HG03135 (cell line): ENCODE results near the gene ELL.
A peak's percentile ranks its signal among the peaks of the same experiment; 100 is the strongest.

ENCODE experiments used
- ATAC-seq: cut with Tn5 transposase; IDR thresholded peaks from one replicate; pipeline ENCODE4 v1.9.1; 2021; ENCODE audit warnings: mild to moderate bottlenecking, moderate library complexity; ENCODE audit not compliant: unreplicated experiment

The ELL gene

DNA sequence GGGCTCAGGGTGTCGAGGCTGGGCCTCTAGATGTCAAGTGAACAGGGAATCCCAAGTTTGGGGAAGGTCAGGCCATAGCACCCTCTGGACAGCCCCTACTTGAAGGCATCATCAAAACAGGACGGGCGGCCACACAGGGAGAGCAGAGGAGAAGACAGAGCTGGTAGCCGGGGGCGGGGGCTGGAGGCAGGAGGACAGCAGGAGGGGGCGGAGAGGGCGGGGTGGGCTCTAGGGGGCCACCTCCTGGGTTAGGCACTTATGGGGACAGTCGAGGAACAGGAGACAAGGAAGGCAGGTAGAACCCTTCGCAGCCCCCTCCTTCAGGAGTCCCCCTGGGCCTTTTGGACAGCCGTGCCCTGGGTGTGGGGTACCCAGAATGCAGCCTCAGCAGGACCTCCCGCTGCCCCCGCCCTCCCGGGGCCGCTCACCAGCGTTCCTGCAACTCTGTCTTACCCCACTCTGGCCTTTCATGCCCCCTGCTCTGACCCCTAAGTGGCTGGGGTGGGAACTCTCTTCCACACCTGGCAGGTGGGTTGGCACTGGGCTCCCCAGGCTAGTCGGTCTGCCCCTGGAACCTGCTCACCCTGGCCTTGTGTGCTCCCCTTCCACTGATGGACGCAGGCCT is 96.9 kb downstream of the ELL start:
- ATAC-seq: no peak

DNA sequence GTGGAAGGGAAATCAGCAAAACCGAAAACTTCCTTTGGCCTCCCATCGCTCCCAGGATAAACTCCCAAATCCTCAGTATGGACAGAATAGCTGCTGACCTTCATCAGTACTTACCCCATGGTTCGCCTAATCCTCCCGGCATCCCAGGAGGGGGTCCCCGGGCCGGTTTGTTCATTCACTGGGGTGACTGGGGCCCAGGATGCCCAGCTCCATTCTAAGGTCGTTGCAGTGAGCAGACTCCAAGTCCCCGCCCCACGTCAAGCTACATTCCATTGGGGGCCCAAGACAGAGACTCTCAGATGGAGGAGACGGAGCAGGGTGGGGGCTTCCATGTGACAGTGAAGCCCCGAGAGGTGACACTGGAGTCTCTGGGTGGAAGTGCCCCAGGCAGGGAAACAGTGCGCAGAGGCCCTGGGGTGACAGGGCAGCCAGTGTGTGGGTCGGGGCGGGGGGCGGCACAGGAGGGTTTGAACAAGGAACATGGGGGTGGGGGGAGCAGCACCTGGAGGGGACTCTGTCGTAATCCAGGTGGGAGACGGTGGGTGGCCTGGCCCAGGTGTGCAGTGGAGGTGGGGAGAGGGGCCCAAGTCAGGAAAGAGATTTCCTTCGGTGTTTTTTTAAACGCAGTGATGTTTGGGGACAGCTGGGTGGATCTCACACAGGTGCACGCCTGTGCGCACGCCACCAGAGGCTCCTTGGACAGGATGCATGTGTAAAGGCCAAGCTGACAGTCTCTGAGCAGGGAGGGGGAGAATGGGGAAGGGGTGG is 97.6 kb downstream of the ELL start:
- ATAC-seq: no peak

DNA sequence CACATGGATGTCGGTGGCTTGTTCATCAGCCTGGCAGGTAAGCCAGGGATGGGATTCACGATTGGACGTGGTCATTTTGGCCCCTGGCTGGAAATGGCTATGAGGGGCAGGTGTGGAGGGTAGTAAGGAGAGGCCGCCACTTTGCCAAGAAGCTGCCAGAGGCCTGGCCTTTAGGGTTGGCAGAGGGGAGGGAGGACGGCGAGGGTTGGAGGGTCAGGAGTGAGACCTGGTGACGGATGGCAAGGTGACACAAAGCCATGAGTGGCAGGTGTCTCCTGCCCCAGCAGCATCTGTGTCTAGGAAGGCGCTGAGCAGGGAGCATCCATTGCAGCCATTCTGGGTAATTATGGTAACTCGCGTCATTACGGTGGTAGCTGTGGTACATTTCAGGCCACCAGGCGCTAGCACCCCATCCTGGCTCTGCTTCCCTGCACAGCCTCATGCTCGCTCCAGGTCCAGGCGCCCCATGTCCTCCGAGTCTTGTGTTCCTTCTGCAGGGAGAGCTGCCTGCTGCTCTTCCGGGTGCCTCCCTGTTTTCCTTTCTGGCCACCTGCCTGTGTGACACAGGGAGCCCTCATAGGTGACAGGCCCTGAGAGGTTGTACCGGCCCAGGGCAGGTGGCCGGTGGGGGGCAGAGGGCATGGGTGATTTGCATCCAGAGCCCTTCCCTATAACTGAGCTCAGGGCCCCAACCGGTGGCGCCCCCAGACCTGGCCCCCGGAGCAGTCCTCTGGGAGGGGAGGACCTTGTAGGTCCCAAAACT is 98.4 kb downstream of the ELL start:
- no peak for ATAC-seq

- no peak for ATAC-seq
These were observed 99.2 kb downstream of the ELL start for GRCh38 chr19:18422530-18423191.

DNA sequence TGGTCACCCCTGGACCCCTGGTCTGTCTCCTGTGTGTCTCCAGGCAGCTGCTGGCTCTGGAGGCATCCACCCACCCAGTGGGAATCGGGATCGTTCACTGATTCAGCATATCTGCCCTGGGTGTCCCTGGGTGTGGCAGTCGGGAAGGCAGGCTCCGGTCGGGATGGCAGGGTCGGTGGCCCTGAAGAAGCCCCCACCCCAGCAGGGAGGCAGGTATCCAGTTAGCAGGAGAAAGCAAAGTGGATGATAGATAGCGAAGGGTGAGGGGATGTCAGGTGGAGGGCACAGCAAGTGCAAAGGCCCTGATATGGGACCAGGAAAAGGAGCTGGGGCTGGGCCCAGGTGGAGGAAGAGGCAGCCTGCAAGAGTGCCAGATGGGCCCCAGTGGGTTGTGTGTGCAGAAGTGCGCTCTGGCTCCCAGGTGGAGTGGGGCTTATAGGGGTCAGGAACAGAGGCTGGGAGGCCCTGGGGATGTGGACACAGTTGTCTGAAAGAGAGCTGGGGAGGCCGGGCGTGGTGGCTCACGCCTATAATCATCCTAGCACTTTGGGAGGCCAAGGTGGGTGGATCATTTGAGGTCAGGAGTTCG is 100.4 kb downstream of the ELL start:
- no peak for ATAC-seq

DNA sequence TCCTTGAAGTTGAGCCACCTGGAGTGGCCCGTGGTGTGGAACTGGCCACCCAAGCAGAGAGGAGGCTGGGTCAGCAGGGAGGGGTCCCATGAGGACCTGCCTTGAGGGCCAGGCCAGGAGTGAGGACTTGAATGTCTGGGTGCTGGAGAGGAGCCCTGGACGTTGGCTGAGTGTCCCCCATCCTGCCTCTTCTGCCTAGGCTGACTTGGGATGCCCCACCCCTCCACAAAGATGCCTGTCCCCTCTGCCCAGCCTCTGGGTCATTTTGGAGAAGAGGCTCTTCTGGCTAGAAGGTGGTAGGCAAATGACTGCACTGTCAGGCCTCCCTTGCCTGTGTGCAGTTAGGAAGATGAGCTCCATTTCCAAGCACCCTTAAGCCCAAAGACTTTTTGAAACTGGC is 100.9 kb downstream of the ELL start:
- no peak for ATAC-seq

DNA sequence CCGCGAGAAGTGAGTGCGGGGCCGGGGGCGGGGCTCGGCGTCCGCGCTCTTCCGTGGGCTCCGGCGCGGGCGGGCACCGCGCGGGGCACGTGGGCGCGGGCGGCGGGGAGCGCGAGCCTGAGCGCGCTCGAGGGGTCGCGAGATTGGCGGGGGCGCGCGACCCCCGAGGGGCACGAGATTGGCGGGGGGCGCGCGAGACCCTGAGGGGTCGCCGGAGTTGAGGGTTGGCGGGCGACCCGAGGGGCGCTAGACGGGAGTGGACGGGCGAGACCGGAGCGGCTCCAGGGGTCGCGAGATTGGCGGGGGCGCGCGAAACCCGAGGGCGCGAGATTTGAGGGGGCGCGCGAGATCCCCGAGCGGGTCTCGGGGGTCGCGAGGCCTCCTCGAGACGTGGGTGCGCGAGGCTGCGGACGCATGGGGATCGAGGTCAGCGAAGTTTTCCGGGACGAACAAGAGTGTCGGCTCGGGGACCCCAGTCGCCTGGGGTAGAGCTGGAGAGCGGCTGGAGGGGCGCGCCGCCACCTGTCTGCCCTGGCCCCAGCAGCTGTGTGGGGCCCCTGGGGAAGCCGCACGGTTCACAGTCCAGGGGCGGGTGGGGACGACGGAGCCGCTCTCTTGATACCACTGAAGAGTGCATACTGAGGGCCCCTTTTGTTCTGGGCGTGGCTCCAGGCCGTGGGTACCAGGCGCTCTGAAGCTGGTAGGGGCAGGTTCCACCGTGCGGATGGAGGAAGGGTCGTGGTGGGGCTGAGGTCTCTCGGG is 102.0 kb downstream of the ELL start:
- no peak for ATAC-seq

- ATAC-seq: peak; percentile 43
These were observed 102.6 kb downstream of the ELL start, which contains the start of gene SSBP4 for GRCh38 chr19:18419195-18419698. SSBP4 (plus strand) TSS chr19:18419398; CDS start chr19:18419649, 251 bp downstream.

- no peak for ATAC-seq
These were observed 103.2 kb downstream of the ELL start for GRCh38 chr19:18418483-18419194.

- ATAC-seq: no peak
These were observed 103.8 kb downstream of the ELL start for GRCh38 chr19:18418029-18418482.

GRCh38 chr19:18417250-18418028 is 104.4 kb downstream of the ELL start:
- ATAC-seq: no peak

DNA sequence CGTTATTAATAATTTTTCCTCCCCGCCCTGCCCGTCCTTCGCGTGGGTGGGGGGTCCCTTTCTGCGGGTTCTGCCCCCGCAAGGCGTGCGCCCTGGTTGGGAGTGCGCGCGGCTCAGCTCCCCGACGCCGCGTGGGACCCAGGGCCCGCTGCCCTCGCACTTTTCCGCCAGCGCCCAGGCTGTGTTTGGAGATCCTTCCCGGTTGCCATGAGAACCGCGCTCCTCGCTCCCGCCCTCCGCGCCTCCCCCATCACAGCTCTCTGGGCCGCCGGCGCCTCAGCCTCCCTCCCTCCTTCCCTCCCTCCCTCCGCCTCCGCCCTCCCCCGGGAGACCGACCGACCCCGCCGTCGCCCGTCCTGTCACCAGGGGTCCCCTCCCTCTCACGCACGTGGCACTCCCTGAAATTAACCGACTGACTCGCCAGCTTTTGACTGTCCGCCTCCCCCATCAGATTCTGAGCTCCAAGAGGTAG is 105.1 kb downstream of the ELL start:
- ATAC-seq: no peak

DNA sequence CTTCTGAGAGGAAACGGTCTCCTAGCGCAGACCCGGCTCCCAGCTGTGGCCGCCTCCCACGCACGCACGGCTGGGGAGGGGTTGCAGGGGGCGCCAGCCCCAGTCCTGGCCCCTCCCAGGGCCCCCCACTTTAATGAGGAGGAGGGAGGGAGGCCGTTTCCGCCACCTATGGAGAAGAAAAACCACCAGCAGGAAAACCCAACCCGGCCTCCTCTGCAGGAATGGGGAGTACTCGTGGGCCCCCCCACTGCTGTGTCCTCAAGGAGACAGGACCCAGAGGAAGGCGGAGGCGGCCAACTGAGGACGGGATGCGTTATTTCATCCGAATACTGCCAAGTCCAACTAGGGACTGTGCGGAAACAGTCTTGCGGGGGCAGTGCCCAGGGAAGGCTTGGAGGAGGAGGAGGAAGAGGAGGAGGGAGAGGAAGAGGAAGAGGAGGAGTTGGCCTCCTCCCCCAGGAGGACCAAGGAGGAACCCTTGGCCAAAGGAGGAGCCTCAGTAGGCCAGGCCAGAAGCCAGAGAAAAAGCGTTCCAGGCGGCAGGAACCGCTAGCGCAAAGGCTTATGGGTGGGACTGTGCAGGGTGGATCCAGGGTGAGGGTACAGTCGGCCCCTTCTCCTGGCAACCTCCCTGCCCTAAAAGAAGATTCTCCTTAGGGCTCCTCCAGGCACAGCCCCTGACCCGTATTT is 106.5 kb downstream of the ELL start:
- no peak for ATAC-seq

DNA sequence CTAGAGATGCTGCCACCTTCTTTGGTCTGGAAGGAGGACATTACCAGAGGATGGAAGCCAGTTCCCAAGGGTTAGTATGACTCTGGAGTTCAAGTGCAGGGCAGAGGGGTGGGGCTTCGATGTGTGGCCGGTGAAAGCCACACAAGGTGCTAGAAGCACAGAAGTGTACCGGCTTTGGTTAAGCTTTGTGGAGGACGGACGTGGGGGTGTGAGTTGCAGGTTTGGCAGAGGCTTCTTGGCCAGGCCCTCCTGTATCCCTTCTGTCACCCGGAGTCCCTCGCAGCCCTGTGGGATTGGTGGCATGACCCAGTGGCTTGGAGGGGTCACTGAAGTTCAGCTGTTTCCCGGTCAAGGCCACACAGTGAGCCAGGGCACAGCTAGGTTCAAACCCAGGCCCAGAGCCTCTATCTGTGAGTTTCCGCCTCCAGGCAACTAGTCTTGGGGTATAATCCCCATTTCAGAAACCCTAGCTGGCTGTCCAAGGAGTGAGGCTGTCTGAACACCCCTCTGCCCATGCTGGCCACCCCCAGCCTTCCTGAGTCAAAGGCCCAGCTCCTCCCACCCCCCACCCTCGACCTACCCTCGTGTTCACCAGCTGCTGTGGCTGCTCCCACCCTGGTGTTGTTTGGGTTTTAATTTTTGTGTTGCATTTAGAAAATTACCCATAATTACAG is 107.2 kb downstream of the ELL start:
- no peak for ATAC-seq

DNA sequence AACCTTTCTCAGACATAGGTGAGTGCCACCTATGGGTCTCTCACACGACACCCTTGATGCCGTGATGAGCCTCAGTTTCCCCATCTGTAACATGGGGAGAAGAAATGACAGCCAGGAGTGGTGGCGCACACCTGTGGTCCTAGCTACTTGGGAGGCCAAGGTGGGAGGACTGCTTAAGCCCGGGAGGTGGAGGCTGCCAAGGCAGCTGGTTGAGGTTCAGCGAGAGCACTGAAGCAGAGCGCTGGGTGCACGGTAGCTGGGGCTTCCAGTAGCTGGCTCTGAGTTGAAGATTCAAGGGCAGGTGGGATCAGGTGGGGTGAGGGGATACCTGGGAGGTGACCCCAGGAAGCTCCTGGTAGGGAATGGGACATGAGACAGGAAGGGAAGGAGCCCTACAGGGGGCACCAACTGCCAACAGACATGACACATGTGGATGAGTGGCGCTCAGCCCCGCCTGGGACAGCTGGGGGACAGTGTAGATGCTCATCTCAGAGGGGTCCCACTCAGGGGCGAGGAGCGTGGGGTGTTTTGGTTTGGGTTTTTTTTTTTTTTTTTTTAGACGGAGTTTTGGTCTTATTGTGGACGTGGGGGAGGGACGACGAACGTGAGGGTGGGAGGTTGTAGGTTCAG is 109.1 kb downstream of the ELL start:
- ATAC-seq: no peak

GRCh38 chr19:18408053-18408476 is 113.8 kb downstream of the ELL start:
- ATAC-seq: peak; percentile 76

GRCh38 chr19:18406749-18407148 is 115.1 kb downstream of the ELL start:
- ATAC-seq: no peak
